Psoas muscle (tissue), 8 donors: ENCODE measurements around the gene PLXNA4. TPM values are rescaled to one million over a fixed set of nuclear protein-coding genes. Genes with fewer than 3 reads are reported as not detected.

Source experiments
- ATAC-seq, 4 donors: fragments of 200-7000 bp; cut with Tn5 transposase; one replicate each; pipeline ENCODE4 v1.9.1; 2020; ENCODE audit warnings: moderate library complexity in 3 of 4, mild to moderate bottlenecking in 2 of 4
- DNase-seq, 2 donors: peaks; one replicate each; pipeline ENCODE4 v3.0.0-alpha.2; 2020
- H3K27ac ChIP-seq: fragments of 200-600 bp; one replicate; pipeline ENCODE4 v1.8.0; 2022
- H3K27me3 ChIP-seq, 3 donors: fragments of 200-600 bp in 1 of 3; one replicate each; pipeline versions ENCODE4 v1.6.1 to v1.8.0; 2013 to 2022; ENCODE audit warnings: low read length in 2 of 3, mild to moderate bottlenecking in 2 of 3, moderate library complexity in 1 of 3; ENCODE audit not compliant: insufficient read depth in 3 of 3
- H3K36me3 ChIP-seq, 2 donors: fragments of 200-600 bp in 1 of 2; one replicate each; pipeline versions ENCODE4 v1.6.1 to v1.8.0; 2013 to 2022; ENCODE audit warnings: low read depth in 1 of 2, mild to moderate bottlenecking in 1 of 2, moderate library complexity in 1 of 2; ENCODE audit not compliant: insufficient read depth in 1 of 2
- H3K4me1 ChIP-seq: fragments of 200-600 bp; one replicate; pipeline ENCODE4 v1.8.0; 2022
- H3K4me3 ChIP-seq: fragments of 200-600 bp; one replicate; pipeline ENCODE4 v1.8.0; 2022; ENCODE audit warnings: mild to moderate bottlenecking
- H3K9me3 ChIP-seq: fragments of 200-600 bp; one replicate; pipeline ENCODE4 v1.8.0; 2022
- WGBS, 3 donors: extraction: QIAGEN DNeasy Blood & Tissue Kit; methylation state at CpG; one replicate each; pipeline versions ENCODE4 v1.1.6 to v1.1.7; 2013; 5-methylcytosine and 5-hydroxymethylcytosine counted together
- intact Hi-C, 2 donors: fragments of 100-400 bp; cut with DNase I; formaldehyde crosslinking; loops; one replicate each; pipeline versions ENCODE4 v1.11.0 to v1.14.2; 2022
- polyA plus RNA-seq, 3 donors: library from polyadenylated mRNA; stranded (reverse); fragments of 200-250 nt; gene quantifications; one replicate each; pipeline ENCODE4 v1.2.3, GENCODE V29; 2013
- total RNA-seq, 4 donors: library from RNA; stranded (reverse); fragmentation: NEBNext Ultra II Directional in 2 of 4; extraction: Animal tissue kit (Norgen Biotek cat#: 25700) in 2 of 4; gene quantifications; one replicate each; pipeline versions ENCODE4 v1.2.1 to v1.2.4, GENCODE V29; 2021 to 2023
- TF ChIP-seq, protein P1 (sequence below): fragments of 200-600 bp; IDR thresholded peaks from one replicate; pipeline ENCODE4 v1.8.0; 2022; ENCODE audit warnings: antibody characterized with exemption
- donor health status: healthy with polysubstance abuse.
- donor health status: DM: no; HTN: no; CAD: no; lungs with moderate emphysema.
- donor health status: Bipolar disorder and iron deficiency.
- donor health status: healthy.
- donor health status: DM: yes; HTN: yes; CAD: no.
- donor health status: DM: no; HTN: no; CAD: no.
- donor health status: DM: no; HTN: no; CAD: no.
- donor health status: DM: yes; HTN: yes; CAD: no.

The PLXNA4 gene
- total and polyA plus RNA-seq, 7 donors = 0.15 to 2.5 (median 0.88) TPM

DNA sequence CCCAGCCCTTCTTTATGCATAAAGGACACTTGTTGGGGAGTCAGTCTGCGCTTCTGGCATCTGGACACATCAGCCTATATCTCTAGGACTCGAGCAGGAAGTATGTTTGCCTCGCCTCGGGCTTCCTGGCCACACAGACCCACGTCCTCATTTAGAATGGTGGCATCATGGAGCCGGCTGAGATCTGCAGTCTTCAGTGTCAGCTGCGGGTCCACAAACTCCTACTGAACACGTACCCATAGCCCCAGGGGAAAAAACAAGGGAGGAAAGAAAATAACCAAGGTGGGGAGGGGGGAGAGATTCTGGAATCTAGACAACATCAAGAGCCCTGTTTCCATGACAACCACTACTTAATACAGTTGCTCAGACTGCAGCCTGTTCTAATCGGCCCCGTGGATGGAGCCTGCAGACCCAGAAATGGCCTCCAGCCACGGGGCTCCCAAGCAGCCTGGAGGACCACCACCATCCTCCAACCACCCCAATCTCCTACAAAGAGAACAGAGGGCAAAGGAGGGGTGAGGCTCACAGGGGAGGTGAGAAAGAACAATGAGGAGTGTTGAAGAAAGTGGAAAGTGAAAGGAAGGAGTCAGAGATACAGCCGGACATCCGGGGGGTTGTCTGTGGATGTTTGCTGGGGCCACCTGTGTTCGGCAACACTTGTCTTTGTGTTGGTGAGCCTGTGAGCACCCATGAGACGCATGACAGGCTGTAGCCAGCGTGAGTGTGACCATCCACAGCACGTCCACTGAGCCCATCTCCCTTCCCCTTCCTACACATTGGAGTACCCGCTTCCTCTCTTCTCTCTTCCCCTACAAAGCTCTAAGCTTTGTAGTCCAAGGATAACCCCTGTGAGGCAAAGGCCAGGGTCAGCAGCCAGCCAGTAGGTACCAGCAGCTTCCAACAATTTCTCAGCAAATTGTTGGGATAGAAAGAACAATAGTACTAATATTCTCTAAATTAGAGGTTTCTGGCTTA is 141.0 kb downstream of the PLXNA4 start:
- no peak overlapping the region for H3K27ac ChIP-seq
- intact Hi-C loops = no loop called here
- no peaks in the 10 kb centered on the region for H3K4me1 ChIP-seq
- no peaks in the 10 kb centered on the region for H3K36me3 ChIP-seq
- TF ChIP-seq, protein P1, sequence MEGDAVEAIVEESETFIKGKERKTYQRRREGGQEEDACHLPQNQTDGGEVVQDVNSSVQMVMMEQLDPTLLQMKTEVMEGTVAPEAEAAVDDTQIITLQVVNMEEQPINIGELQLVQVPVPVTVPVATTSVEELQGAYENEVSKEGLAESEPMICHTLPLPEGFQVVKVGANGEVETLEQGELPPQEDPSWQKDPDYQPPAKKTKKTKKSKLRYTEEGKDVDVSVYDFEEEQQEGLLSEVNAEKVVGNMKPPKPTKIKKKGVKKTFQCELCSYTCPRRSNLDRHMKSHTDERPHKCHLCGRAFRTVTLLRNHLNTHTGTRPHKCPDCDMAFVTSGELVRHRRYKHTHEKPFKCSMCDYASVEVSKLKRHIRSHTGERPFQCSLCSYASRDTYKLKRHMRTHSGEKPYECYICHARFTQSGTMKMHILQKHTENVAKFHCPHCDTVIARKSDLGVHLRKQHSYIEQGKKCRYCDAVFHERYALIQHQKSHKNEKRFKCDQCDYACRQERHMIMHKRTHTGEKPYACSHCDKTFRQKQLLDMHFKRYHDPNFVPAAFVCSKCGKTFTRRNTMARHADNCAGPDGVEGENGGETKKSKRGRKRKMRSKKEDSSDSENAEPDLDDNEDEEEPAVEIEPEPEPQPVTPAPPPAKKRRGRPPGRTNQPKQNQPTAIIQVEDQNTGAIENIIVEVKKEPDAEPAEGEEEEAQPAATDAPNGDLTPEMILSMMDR = no peak
- H3K4me3 ChIP-seq = no peak overlapping the region
- ATAC-seq (no peak), DNase-seq (no peak)
- H3K27me3 ChIP-seq = no peaks in the 10 kb centered on the region
- no peaks in the 10 kb centered on the region for H3K9me3 ChIP-seq
- 65 to 70% (median 69%) methylated on average over 17 to 18 of the region's 18 CpGs for WGBS, 3 donors

DNA sequence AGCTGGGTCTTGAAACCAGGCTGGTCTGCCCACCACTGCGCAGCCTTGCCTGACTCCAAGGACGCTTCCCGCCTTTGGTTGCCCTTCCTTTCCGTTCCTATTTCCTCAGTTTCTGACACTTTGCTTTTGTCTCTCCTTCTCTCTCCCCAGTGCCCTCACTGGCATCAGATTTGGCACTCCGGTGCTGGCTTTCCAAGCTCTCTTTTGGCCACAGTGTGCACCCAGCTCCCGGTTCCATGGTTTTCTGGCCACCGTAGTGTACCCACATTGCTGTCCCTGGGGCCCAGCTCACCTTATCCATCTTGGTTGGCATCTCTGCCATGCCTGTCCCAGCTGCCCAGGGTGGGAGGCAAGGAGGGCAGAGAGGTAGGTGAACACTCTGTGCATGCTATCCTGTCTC is 142.2 kb downstream of the PLXNA4 start:
- Histone ChIP-seq H3K4me1 (no peaks in the 10 kb centered on the region), H3K9me3 (no peaks in the 10 kb centered on the region), H3K4me3 (no peak overlapping the region), H3K27ac (no peak overlapping the region), H3K36me3 (no peaks in the 10 kb centered on the region), H3K27me3 (no peaks in the 10 kb centered on the region)
- ATAC-seq (no peak), DNase-seq (no peak)
- TF ChIP-seq, protein P1 = no peak
- 90 to 99% (median 94%) methylated on average over 7 of the region's 7 CpGs for WGBS, 3 donors
- intact Hi-C loops = no loop called here

GRCh38 chr7:132433301-132433700 is 143.0 kb downstream of the PLXNA4 start:
- DNase-seq (no peak), ATAC-seq (no peak)
- WGBS, 3 donors = 77 to 81% (median 78%) methylated on average over 2 of the region's 2 CpGs
- Histone ChIP-seq H3K27me3 (no peaks in the 10 kb centered on the region), H3K4me1 (no peaks in the 10 kb centered on the region), H3K27ac (no peak overlapping the region), H3K9me3 (no peaks in the 10 kb centered on the region), H3K36me3 (no peaks in the 10 kb centered on the region), H3K4me3 (no peak overlapping the region)
- TF ChIP-seq, protein P1 = no peak
- intact Hi-C loops = no loop called here

- ATAC-seq (peak; percentile 54 to 81 (median 66)), DNase-seq (no peak)
- TF ChIP-seq, protein P1 = no peak
- H3K36me3 ChIP-seq = no peaks in the 10 kb centered on the region
- no peak overlapping the region for H3K27ac ChIP-seq
- no peak overlapping the region for H3K4me3 ChIP-seq
- intact Hi-C loops = no loop called here
- no peaks in the 10 kb centered on the region for H3K9me3 ChIP-seq
- no peaks in the 10 kb centered on the region for H3K4me1 ChIP-seq
- 55 to 66% (median 56%) methylated on average over 13 of the region's 13 CpGs for WGBS, 3 donors
- no peaks in the 10 kb centered on the region for H3K27me3 ChIP-seq
These were observed 145.1 kb downstream of the PLXNA4 start for GRCh38 chr7:132430861-132431822.
